ENCODE measurements around the gene GIMAP2.

The GIMAP2 gene

DNA sequence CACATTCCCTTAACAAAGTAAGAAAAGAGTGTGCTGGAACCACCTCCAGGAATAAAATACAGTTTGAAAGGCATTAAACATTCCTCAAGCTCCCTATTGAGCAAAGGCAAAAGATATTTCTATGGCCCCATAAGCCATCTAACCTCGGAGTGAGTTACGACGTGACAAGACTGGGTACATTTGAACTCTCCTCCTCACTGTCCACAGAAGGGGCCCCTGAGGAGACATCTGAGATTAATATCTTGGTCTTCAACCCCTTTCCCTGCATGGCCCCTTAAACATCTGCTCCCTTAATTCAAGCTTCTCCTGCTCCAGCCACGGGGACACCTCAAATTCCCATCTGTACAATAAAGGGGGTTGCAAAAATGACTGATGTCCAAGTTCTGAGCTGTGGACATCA, 31.4 kb downstream of the GIMAP2 start:
- H3K36me3 ChIP-seq (ENCODE audit: insufficient read depth, insufficient read length, low read length), result no peaks in the 10 kb centered on the region
- TF ChIP-seq YY1 (IDR thresholded peaks at IDR 0.05; ENCODE audit: insufficient read depth, insufficient read length) (no peak), ZNF274 (IDR thresholded peaks at IDR 0.05; ENCODE audit: low read depth, low read length) (no peak), SUZ12 (IDR thresholded peaks at IDR 0.05; ENCODE audit: extremely low read depth, insufficient read depth, insufficient read length) (no peak)
- H3K9me3 ChIP-seq (ENCODE audit: insufficient read depth, low read length), result no peaks in the 10 kb centered on the region
- no peak for DNase-seq (ENCODE audit: low read depth, low spot score)
- no peaks in the 10 kb centered on the region for H3K4me1 ChIP-seq (ENCODE audit: insufficient read depth, insufficient read length)
- H3K4me3 ChIP-seq (ENCODE audit: insufficient read length, low read depth), result no peak overlapping the region
- no peak overlapping the region for H3K9ac ChIP-seq (ENCODE audit: insufficient read length, low read depth)
- peaks cover 79% of the 10 kb centered on the region for H3K27me3 ChIP-seq (ENCODE audit: insufficient read depth, insufficient read length)

DNA sequence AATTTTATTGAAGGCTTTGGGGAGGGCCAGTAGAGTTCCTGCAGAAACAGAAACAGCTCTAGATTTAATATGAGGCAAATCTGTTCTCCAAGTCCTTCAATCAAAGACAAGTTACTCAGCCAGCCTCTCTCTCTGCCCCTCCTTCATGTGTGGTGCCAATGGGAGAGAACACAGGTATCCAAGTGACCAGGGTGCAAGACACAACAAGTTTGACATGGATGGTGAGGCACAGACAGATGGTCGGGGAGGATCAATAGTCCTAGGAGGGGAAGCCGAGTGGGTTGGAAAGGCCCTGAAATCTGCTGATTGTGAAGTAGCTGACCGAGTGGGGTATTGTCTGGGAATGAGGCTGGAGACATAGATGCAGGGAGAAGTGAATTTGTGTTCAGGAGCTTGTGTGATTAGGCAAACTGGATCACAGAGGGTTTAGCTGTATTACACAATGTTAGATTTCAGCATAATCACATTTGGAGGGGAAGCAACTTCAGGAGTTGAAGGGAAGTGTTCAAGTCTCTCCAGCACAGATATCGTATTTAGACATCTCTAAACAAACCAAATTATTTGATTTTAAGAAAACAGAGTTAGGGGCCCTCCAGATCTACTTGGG, 32.4 kb downstream of the GIMAP2 start:
- no peak for TF ChIP-seq YY1 (IDR thresholded peaks at IDR 0.05; ENCODE audit: insufficient read depth, insufficient read length)
- TF ChIP-seq SUZ12 (IDR thresholded peaks at IDR 0.05; ENCODE audit: extremely low read depth, insufficient read depth, insufficient read length), result no peak
- no peak for TF ChIP-seq ZNF274 (IDR thresholded peaks at IDR 0.05; ENCODE audit: low read depth, low read length)
- Histone ChIP-seq H3K4me1 (ENCODE audit: insufficient read depth, insufficient read length) (no peaks in the 10 kb centered on the region), H3K9ac (ENCODE audit: insufficient read length, low read depth) (no peak overlapping the region), H3K27me3 (ENCODE audit: insufficient read depth, insufficient read length) (peaks cover 89% of the 10 kb centered on the region), H3K36me3 (ENCODE audit: insufficient read depth, insufficient read length, low read length) (no peaks in the 10 kb centered on the region), H3K4me3 (ENCODE audit: insufficient read length, low read depth) (no peak overlapping the region), H3K9me3 (ENCODE audit: insufficient read depth, low read length) (no peaks in the 10 kb centered on the region)
- DNase-seq (ENCODE audit: low read depth, low spot score), result no peak

DNA sequence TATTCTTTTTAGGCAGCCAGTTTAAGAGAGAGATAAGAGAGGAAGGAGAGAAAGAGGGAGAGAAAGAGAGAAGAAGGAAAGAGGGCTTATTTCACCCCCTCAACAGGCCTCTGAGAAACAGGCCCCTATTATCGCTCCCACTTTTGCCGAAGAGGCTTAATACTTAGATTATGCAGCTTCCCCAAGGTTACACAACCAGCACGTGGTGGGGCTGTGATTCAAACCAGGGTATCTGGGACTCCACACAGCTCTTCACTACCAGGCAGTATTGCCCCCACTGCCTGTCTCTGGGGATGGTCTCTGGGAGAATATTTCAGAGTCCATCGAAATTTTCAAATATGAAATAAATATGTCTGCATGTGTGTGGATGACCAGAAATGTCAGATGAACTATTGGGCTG, 33.9 kb downstream of the GIMAP2 start:
- no peak for DNase-seq (ENCODE audit: low read depth, low spot score)
- Histone ChIP-seq H3K4me1 (ENCODE audit: insufficient read depth, insufficient read length) (no peaks in the 10 kb centered on the region), H3K9me3 (ENCODE audit: insufficient read depth, low read length) (no peaks in the 10 kb centered on the region), H3K36me3 (ENCODE audit: insufficient read depth, insufficient read length, low read length) (no peaks in the 10 kb centered on the region), H3K27me3 (ENCODE audit: insufficient read depth, insufficient read length) (peaks cover 100% of the 10 kb centered on the region), H3K9ac (ENCODE audit: insufficient read length, low read depth) (no peak overlapping the region), H3K4me3 (ENCODE audit: insufficient read length, low read depth) (no peak overlapping the region)
- no peak for TF ChIP-seq ZNF274 (IDR thresholded peaks at IDR 0.05; ENCODE audit: low read depth, low read length)
- TF ChIP-seq YY1 (IDR thresholded peaks at IDR 0.05; ENCODE audit: insufficient read depth, insufficient read length), result no peak
- no peak for TF ChIP-seq SUZ12 (IDR thresholded peaks at IDR 0.05; ENCODE audit: extremely low read depth, insufficient read depth, insufficient read length)

- H3K4me1 ChIP-seq (ENCODE audit: insufficient read depth, insufficient read length), result no peaks in the 10 kb centered on the region
- no peak overlapping the region for H3K4me3 ChIP-seq (ENCODE audit: insufficient read length, low read depth)
- no peaks in the 10 kb centered on the region for H3K36me3 ChIP-seq (ENCODE audit: insufficient read depth, insufficient read length, low read length)
- peaks cover 100% of the 10 kb centered on the region for H3K27me3 ChIP-seq (ENCODE audit: insufficient read depth, insufficient read length)
- no peaks in the 10 kb centered on the region for H3K9me3 ChIP-seq (ENCODE audit: insufficient read depth, low read length)
- no peak overlapping the region for H3K9ac ChIP-seq (ENCODE audit: insufficient read length, low read depth)
- TF ChIP-seq YY1 (IDR thresholded peaks at IDR 0.05; ENCODE audit: insufficient read depth, insufficient read length), result no peak
- TF ChIP-seq ZNF274 (IDR thresholded peaks at IDR 0.05; ENCODE audit: low read depth, low read length), result no peak
- no peak for TF ChIP-seq SUZ12 (IDR thresholded peaks at IDR 0.05; ENCODE audit: extremely low read depth, insufficient read depth, insufficient read length)
- no peak for DNase-seq (ENCODE audit: low read depth, low spot score)
Measured at GRCh38 chr7:150719960-150720891, 34.7 kb downstream of the GIMAP2 start.

GRCh38 chr7:150721970-150722373, 36.5 kb downstream of the GIMAP2 start:
- no peaks in the 10 kb centered on the region for H3K4me1 ChIP-seq (ENCODE audit: insufficient read depth, insufficient read length)
- H3K36me3 ChIP-seq (ENCODE audit: insufficient read depth, insufficient read length, low read length), result no peaks in the 10 kb centered on the region
- TF ChIP-seq SUZ12 (IDR thresholded peaks at IDR 0.05; ENCODE audit: extremely low read depth, insufficient read depth, insufficient read length), result no peak
- TF ChIP-seq ZNF274 (IDR thresholded peaks at IDR 0.05; ENCODE audit: low read depth, low read length), result no peak
- TF ChIP-seq YY1 (IDR thresholded peaks at IDR 0.05; ENCODE audit: insufficient read depth, insufficient read length), result no peak
- no peak overlapping the region for H3K9ac ChIP-seq (ENCODE audit: insufficient read length, low read depth)
- no peak overlapping the region for H3K4me3 ChIP-seq (ENCODE audit: insufficient read length, low read depth)
- peaks cover 100% of the 10 kb centered on the region for H3K27me3 ChIP-seq (ENCODE audit: insufficient read depth, insufficient read length)
- DNase-seq (ENCODE audit: low read depth, low spot score), result no peak
- H3K9me3 ChIP-seq (ENCODE audit: insufficient read depth, low read length), result no peaks in the 10 kb centered on the region; the same call in 1 of the 2 replicates

GRCh38 chr7:150722431-150722931, 37.0 kb downstream of the GIMAP2 start:
- no peaks in the 10 kb centered on the region for H3K4me1 ChIP-seq (ENCODE audit: insufficient read depth, insufficient read length)
- no peaks in the 10 kb centered on the region for H3K36me3 ChIP-seq (ENCODE audit: insufficient read depth, insufficient read length, low read length)
- peaks cover 100% of the 10 kb centered on the region for H3K27me3 ChIP-seq (ENCODE audit: insufficient read depth, insufficient read length)
- H3K9ac ChIP-seq (ENCODE audit: insufficient read length, low read depth), result no peak overlapping the region
- H3K4me3 ChIP-seq (ENCODE audit: insufficient read length, low read depth), result no peak overlapping the region
- TF ChIP-seq SUZ12 (IDR thresholded peaks at IDR 0.05; ENCODE audit: extremely low read depth, insufficient read depth, insufficient read length) (no peak), YY1 (IDR thresholded peaks at IDR 0.05; ENCODE audit: insufficient read depth, insufficient read length) (no peak), ZNF274 (IDR thresholded peaks at IDR 0.05; ENCODE audit: low read depth, low read length) (no peak)
- no peaks in the 10 kb centered on the region; the same call in 1 of the 2 replicates for H3K9me3 ChIP-seq (ENCODE audit: insufficient read depth, low read length)
- no peak for DNase-seq (ENCODE audit: low read depth, low spot score)

- H3K4me3 ChIP-seq (ENCODE audit: insufficient read length, low read depth), result no peak overlapping the region
- H3K9ac ChIP-seq (ENCODE audit: insufficient read length, low read depth), result no peak overlapping the region
- H3K9me3 ChIP-seq (ENCODE audit: insufficient read depth, low read length), result peaks cover 7% of the 10 kb centered on the region
- no peak for DNase-seq (ENCODE audit: low read depth, low spot score)
- H3K4me1 ChIP-seq (ENCODE audit: insufficient read depth, insufficient read length), result no peaks in the 10 kb centered on the region
- peaks cover 100% of the 10 kb centered on the region for H3K27me3 ChIP-seq (ENCODE audit: insufficient read depth, insufficient read length)
- TF ChIP-seq SUZ12 (IDR thresholded peaks at IDR 0.05; ENCODE audit: extremely low read depth, insufficient read depth, insufficient read length) (no peak), YY1 (IDR thresholded peaks at IDR 0.05; ENCODE audit: insufficient read depth, insufficient read length) (no peak)
- no peaks in the 10 kb centered on the region for H3K36me3 ChIP-seq (ENCODE audit: insufficient read depth, insufficient read length, low read length)
Measured at GRCh38 chr7:150723467-150723866, 38.0 kb downstream of the GIMAP2 start.

All from NT2/D1 (cell line).